Sigmoid colon (tissue), 7 donors: ENCODE data around the gene CIZ1. TPM values are rescaled to one million over a fixed set of nuclear protein-coding genes. Genes with fewer than 3 reads are reported as not detected.

Source experiments
- DNase-seq: peaks from one replicate; pipeline ENCODE4 v3.0.0-alpha.2; 2019
- H3K27ac ChIP-seq, 4 donors: fragments of 200-600 bp; sonication (generic); one replicate each; pipeline ENCODE4 v1.5.1; 2016 to 2019; ENCODE audit warnings: mild to moderate bottlenecking in 1 of 4
- H3K27me3 ChIP-seq, 3 donors: fragments of 200-600 bp; sonication (generic); one replicate each; pipeline ENCODE4 v1.5.1; 2019; ENCODE audit warnings: mild to moderate bottlenecking in 1 of 3
- H3K36me3 ChIP-seq, 4 donors: fragments of 200-600 bp; sonication (generic); one replicate each; pipeline ENCODE4 v1.5.1; 2016 to 2019
- H3K4me1 ChIP-seq, 4 donors: fragments of 200-600 bp; sonication (generic); one replicate each; pipeline ENCODE4 v1.5.1; 2017 to 2019
- H3K4me3 ChIP-seq, 4 donors: fragments of 200-600 bp; sonication (generic); one replicate each; pipeline ENCODE4 v1.5.1; 2017 to 2019; ENCODE audit warnings: mild to moderate bottlenecking in 2 of 4, moderate library complexity in 1 of 4
- H3K9me3 ChIP-seq, 4 donors: fragments of 200-600 bp in 3 of 4; sonication (generic) in 3 of 4; one replicate each; pipeline versions ENCODE4 v1.5.1 to v1.6.1; 2013 to 2019
- CTCF ChIP-seq, 4 experiments: fragments of 450-650 bp in 3 of 4; fragments of 200-600 bp in 1 of 4; IDR thresholded peaks; one replicate each; pipeline ENCODE4 v1.5.1; 2016 to 2019; ENCODE audit warnings: antibody characterized with exemption in 4 of 4, mild to moderate bottlenecking in 3 of 4, moderate library complexity in 2 of 4
- EP300 ChIP-seq, 4 donors: sonication (generic); formaldehyde crosslinking; IDR thresholded peaks; one replicate each; pipeline ENCODE4 v1.6.1; 2017; ENCODE audit warnings: antibody characterized with exemption in 4 of 4
- POLR2A ChIP-seq, 2 donors: fragments of 450-650 bp; IDR thresholded peaks; one replicate each; pipeline ENCODE4 v1.6.1; 2016; ENCODE audit warnings: antibody characterized with exemption in 2 of 2, mild to moderate bottlenecking in 2 of 2, moderate library complexity in 2 of 2
- POLR2AphosphoS5 ChIP-seq, 4 donors: sonication (generic); formaldehyde crosslinking; IDR thresholded peaks; one replicate each; pipeline ENCODE4 v1.6.1; 2017; ENCODE audit warnings: antibody characterized with exemption in 4 of 4
- WGBS, 2 donors: extraction: QIAGEN DNeasy Blood & Tissue Kit; methylation state at CpG; one replicate each; pipeline ENCODE4 v1.1.7; 2013; 5-methylcytosine and 5-hydroxymethylcytosine counted together
- intact Hi-C: fragments of 100-400 bp; cut with DNase I; formaldehyde crosslinking; loops from one replicate; pipeline ENCODE4 v1.15.1; 2023
- polyA plus RNA-seq, 3 donors: library from polyadenylated mRNA; stranded (reverse); fragments of 200-250 nt; gene quantifications; one replicate each; pipeline ENCODE4 v1.2.3, GENCODE V29; 2013
- total RNA-seq, 4 donors: library from RNA; depleted of rRNA; stranded (reverse); fragments of >200 nt; gene quantifications; one replicate each; pipeline ENCODE4 v1.1.0, GENCODE V29; 2016
- donor health status: healthy with polysubstance abuse.
- donor health status: Bipolar disorder and iron deficiency.
- donor health status: healthy.

Gene CIZ1
- total and polyA plus RNA-seq, 7 donors, result 25.7 to 116 (median 60.2) TPM

GRCh38 chr9:128145951-128146351, 45.4 kb downstream of the CIZ1 start:
- H3K27me3 ChIP-seq, result no peaks in the 10 kb centered on the region
- intact Hi-C loops, result no loop called here
- no peak for DNase-seq

GRCh38 chr9:128145536-128145935, 45.8 kb downstream of the CIZ1 start:
- intact Hi-C loops, result no loop called here
- no peak for DNase-seq
- Histone ChIP-seq H3K27me3 (no peaks in the 10 kb centered on the region), H3K36me3 (no peaks in the 10 kb centered on the region), H3K4me1 (peaks cover 0 to 5% (median 0%) of the 10 kb centered on the region in 4 donors), H3K4me3 (no peak overlapping the region), H3K9me3 (no peaks in the 10 kb centered on the region), H3K27ac (no peak overlapping the region)
- no peak for TF ChIP-seq EP300 (IDR thresholded peaks at IDR 0.05)
- TF ChIP-seq CTCF (IDR thresholded peaks at IDR 0.05), result no peak
- WGBS, 2 donors, result 71 to 85% methylated on average over 8 of the region's 8 CpGs

More at GRCh38 chr9:128145951-128146351, 45.4 kb downstream of the CIZ1 start:
- Histone ChIP-seq H3K4me3 (no peak overlapping the region), H3K36me3 (no peaks in the 10 kb centered on the region), H3K27ac (no peak overlapping the region), H3K4me1 (peaks cover 0 to 5% (median 0%) of the 10 kb centered on the region in 4 donors), H3K9me3 (no peaks in the 10 kb centered on the region)
- WGBS, 2 donors, result 90 to 93% methylated on average over 13 of the region's 13 CpGs
- TF ChIP-seq CTCF (IDR thresholded peaks at IDR 0.05) (no peak), EP300 (IDR thresholded peaks at IDR 0.05) (no peak), POLR2AphosphoS5 (IDR thresholded peaks at IDR 0.05) (no peak), POLR2A (IDR thresholded peaks at IDR 0.05) (no peak)

- Histone ChIP-seq H3K36me3 (no peaks in the 10 kb centered on the region), H3K27ac (no peak overlapping the region), H3K27me3 (no peaks in the 10 kb centered on the region), H3K9me3 (no peaks in the 10 kb centered on the region), H3K4me1 (peaks cover 0 to 5% (median 0%) of the 10 kb centered on the region in 4 donors), H3K4me3 (no peak overlapping the region)
- TF ChIP-seq POLR2AphosphoS5 (IDR thresholded peaks at IDR 0.05) (no peak), EP300 (IDR thresholded peaks at IDR 0.05) (no peak), CTCF (IDR thresholded peaks at IDR 0.05) (no peak), POLR2A (IDR thresholded peaks at IDR 0.05) (no peak)
- no peak for DNase-seq
- WGBS, 2 donors, result 90 to 91% methylated on average over 22 of the region's 22 CpGs
- intact Hi-C loops, result no loop called here
Measured at GRCh38 chr9:128144239-128145181, 46.9 kb downstream of the CIZ1 start.

- WGBS, 2 donors, result 37 to 70% methylated on average over 8 of the region's 8 CpGs
- no peaks in the 10 kb centered on the region for H3K36me3 ChIP-seq
- no peak for TF ChIP-seq EP300 (IDR thresholded peaks at IDR 0.05)
- H3K4me3 ChIP-seq, result no peak overlapping the region
- H3K4me1 ChIP-seq, result no peaks in the 10 kb centered on the region
- no peaks in the 10 kb centered on the region for H3K9me3 ChIP-seq
- H3K27me3 ChIP-seq, result no peaks in the 10 kb centered on the region
- no peak overlapping the region for H3K27ac ChIP-seq
- DNase-seq, result no peak
- intact Hi-C loops, result no loop called here
Measured at GRCh38 chr9:128143525-128144238, 47.7 kb downstream of the CIZ1 start.

GRCh38 chr9:128142596-128142995, 48.8 kb downstream of the CIZ1 start:
- WGBS, 2 donors, result 62 to 92% methylated on average over 2 of the region's 2 CpGs
- Histone ChIP-seq H3K4me3 (no peak overlapping the region), H3K36me3 (no peaks in the 10 kb centered on the region), H3K9me3 (no peaks in the 10 kb centered on the region), H3K27me3 (no peaks in the 10 kb centered on the region), H3K4me1 (no peaks in the 10 kb centered on the region), H3K27ac (no peak overlapping the region)
- no peak for TF ChIP-seq POLR2A (IDR thresholded peaks at IDR 0.05)
- TF ChIP-seq POLR2AphosphoS5 (IDR thresholded peaks at IDR 0.05), result no peak
- TF ChIP-seq CTCF (IDR thresholded peaks at IDR 0.05), result no peak
- no peak for TF ChIP-seq EP300 (IDR thresholded peaks at IDR 0.05)
- no peak for DNase-seq
- intact Hi-C loops, result no loop called here
